ENCODE results near the gene CALCOCO2.

GRCh38 chr17:48893646-48894508, 63.0 kb downstream of the CALCOCO2 start:
- no peak for TF ChIP-seq RNF2 (conservative IDR thresholded peaks at IDR 0.05; ENCODE audit: low read depth)
- TF ChIP-seq SRSF1 (optimal IDR thresholded peaks at IDR 0.05; ENCODE audit: low read depth, low read length): no peak
- TF ChIP-seq MXI1 (IDR thresholded peaks at IDR 0.05; ENCODE audit: borderline replicate concordance, low read depth, low read length): no peak
